GM18517 (cell line): Measurements from ENCODE around the gene PYGB.

ENCODE experiments used
- ATAC-seq: cut with Tn5 transposase; IDR thresholded peaks from one replicate; pipeline ENCODE4 v1.9.1; 2021; ENCODE audit warnings: mild to moderate bottlenecking, moderate library complexity; ENCODE audit not compliant: unreplicated experiment

Gene PYGB

DNA sequence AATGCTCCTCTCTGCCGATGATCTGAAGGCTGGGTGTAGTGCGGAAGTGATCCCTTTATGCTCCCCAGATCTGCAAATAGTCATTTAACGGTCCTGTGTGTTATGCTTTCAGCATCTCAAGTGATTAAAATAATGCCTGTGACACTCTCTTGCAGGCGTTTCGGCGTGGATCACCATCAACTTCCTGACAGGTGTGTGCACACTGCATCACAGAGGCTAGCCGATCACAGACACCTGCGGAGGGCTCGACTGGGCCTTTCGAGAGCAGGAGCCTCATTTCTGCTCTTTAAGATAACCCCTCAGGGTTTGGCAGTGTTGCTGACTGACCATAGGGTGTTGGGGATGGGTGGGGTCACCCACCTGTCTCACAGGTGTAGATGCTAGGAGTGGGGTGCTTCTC, 32.4 kb upstream of the PYGB start:
- no peak for ATAC-seq

GRCh38 chr20:25216199-25216945, 31.5 kb upstream of the PYGB start:
- ATAC-seq: no peak

DNA sequence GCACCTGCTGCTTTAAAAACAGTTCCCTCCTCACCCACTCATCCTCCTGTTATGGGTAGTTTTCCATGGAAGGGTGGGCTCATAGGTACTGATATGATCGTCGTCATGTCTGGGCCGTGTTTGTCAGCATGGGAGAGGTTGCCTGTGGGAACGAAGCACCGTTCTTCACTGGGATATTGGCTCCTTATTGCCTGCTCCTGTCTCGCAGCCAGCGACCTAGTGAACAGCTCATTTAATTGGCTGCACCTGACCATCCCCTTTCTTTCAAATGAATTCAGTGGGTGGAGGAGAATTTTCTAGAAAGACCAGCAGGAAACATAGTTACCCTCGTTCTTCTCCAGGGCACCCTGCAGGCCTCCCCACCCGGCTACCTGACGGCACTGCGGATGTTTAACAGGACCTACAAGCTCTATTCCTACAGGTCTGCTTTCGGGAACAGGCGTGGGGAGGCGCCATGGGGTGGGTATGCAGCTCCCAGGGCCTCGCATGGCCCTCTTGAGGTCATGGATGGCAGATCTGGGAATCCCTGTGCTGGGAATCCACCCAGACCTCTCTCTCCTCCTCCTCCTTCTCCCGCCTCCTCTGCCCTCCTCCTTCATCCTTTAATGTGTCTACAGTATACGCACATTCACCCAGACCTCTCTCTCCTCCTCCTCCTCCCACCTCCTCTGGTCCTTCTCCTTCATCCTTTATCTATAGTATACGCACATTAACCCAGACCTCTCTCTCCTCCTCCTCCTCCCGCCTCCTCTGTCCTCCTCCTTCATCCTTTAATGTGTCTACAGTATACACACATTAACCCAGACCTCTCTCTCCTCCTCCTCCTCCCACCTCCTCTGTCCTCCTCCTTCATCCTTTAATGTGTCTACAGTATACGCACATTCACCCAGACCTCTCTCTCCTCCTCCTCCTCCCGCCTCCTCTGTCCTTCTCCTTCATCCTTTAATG, 30.4 kb upstream of the PYGB start:
- no peak for ATAC-seq

DNA sequence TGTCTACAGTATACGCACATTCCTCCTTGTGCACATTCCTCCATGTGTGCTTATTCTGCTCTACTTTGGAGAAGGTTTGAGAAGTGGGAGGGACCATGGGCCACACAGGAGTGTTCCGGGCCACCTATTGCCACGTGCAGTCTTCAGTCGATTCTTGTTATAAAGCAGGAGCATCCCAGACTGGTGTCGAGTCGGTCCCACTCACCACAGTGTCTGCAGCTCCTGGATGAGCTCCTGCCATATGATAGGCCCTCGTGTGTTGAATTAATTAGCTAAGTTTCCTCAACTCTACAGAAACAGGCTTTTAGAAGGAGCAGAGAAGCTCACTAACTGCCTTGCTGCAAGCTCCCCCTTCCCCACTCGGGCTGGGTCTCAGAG, 29.8 kb upstream of the PYGB start:
- no peak for ATAC-seq

DNA sequence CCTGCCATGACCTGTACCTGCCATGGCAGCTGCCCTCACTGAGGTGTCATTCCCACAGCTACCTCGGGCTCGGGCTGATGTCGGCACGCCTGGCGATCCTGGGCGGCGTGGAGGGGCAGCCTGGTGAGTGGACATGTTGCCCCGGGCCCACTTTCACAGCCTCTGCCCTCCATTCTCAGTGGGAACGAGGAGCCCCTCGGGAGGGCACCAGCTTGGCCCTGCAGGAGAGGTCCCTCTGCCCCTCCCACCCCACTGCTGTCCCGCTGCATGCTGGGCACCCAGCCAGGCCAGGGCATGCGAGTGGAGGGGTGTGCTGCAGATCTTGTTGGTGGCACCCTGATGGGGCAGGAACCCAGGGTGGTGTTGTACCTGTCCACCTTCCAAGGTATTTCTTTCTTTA, 29.4 kb upstream of the PYGB start:
- no peak for ATAC-seq

- ATAC-seq: no peak
Measured at GRCh38 chr20:25219365-25219764, 28.5 kb upstream of the PYGB start.

- no peak for ATAC-seq
Measured at GRCh38 chr20:25220021-25220730, 27.7 kb upstream of the PYGB start.

DNA sequence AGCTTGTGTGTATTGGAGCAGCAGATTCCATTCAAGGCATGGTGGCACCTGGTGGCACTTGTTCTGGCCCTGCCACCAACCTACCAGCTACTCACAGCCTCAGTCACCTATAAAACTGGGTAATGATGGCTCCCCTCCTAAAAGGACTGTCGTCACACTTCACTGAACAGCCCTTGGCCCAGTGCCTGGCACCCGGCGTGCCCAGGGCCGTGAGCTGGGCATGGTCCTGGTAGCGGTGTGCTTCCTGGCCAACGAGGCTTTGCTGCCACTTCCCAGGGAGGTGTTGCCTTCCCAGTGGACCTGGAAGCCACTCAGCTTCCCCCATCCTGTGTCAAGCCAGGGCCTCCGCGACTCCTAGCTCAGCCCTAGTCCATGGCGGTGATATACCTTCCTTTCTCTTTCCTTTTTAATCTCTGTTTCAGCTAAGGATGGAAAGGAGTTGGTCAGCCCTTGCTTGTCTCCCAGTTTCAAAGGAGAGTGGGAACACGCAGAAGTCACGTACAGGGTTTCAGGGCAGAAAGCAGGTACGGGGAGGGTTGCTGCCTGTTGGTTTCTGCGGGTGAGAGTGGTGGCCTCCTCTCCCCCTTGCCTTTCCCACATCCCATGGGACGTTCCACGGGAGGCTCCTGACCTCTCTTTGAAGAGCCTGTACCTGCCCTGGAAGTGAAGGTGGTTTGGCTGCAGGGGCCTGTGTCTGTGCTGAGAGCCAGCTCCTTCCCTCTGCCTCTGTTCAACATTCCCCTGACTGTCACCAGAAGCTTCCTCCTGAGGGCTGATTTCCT, 26.9 kb upstream of the PYGB start:
- no peak for ATAC-seq

- no peak for ATAC-seq
Measured at GRCh38 chr20:25221592-25222460, 26.1 kb upstream of the PYGB start.

GRCh38 chr20:25222461-25223178, 25.3 kb upstream of the PYGB start:
- ATAC-seq: no peak

- no peak for ATAC-seq
Measured at GRCh38 chr20:25223179-25223661, 24.7 kb upstream of the PYGB start.

- no peak for ATAC-seq
Measured at GRCh38 chr20:25223765-25224720, 23.8 kb upstream of the PYGB start.

GRCh38 chr20:25224941-25225340, 22.9 kb upstream of the PYGB start:
- no peak for ATAC-seq

GRCh38 chr20:25225642-25226432, 22.0 kb upstream of the PYGB start:
- ATAC-seq: no peak

GRCh38 chr20:25226433-25227316, 21.2 kb upstream of the PYGB start:
- ATAC-seq: no peak

- no peak for ATAC-seq
Measured at GRCh38 chr20:25227317-25227831, 20.5 kb upstream of the PYGB start.
